Peyer's patch (tissue), 4 donors: ENCODE results near the gene EPHA2.

Experiments
- POLR2A ChIP-seq, 2 donors: fragments of 450-650 bp; IDR thresholded peaks; one replicate each; pipeline ENCODE4 v1.5.1; 2017; ENCODE audit warnings: antibody characterized with exemption in 2 of 2, mild to moderate bottlenecking in 2 of 2, moderate library complexity in 2 of 2
- TF ChIP-seq, protein P1 (sequence below), 6 experiments: fragments of 450-650 bp in 4 of 6; fragments of 200-600 bp in 2 of 6; sonication (generic) in 1 of 6; IDR thresholded peaks; one replicate each; pipeline ENCODE4 v1.5.1; 2017 to 2019; ENCODE audit warnings: antibody characterized with exemption in 6 of 6, mild to moderate bottlenecking in 3 of 6, moderate library complexity in 1 of 6

DNA sequence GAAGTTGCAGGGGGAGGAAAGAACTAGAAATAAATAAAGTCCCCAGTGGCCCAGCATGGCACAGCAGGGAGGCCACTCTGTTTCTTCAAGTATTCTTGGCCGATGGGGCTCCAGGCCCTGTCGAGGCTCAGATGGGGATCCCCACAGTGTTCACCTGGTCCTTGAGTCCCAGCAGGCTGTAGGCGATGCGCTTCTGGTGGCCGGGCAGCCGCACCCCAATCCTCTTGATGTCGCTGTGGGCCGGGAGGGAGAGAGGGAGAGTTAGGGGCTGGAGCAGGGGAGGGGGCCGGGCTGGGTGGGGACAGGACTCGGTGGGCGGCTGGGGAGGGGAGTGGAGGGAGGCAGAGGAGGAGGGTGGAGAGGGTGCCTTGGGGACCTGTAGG is 30.8 kb downstream of the EPHA2 start:
- TF ChIP-seq, protein P1, sequence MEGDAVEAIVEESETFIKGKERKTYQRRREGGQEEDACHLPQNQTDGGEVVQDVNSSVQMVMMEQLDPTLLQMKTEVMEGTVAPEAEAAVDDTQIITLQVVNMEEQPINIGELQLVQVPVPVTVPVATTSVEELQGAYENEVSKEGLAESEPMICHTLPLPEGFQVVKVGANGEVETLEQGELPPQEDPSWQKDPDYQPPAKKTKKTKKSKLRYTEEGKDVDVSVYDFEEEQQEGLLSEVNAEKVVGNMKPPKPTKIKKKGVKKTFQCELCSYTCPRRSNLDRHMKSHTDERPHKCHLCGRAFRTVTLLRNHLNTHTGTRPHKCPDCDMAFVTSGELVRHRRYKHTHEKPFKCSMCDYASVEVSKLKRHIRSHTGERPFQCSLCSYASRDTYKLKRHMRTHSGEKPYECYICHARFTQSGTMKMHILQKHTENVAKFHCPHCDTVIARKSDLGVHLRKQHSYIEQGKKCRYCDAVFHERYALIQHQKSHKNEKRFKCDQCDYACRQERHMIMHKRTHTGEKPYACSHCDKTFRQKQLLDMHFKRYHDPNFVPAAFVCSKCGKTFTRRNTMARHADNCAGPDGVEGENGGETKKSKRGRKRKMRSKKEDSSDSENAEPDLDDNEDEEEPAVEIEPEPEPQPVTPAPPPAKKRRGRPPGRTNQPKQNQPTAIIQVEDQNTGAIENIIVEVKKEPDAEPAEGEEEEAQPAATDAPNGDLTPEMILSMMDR (IDR thresholded peaks at IDR 0.05), result no peak
- TF ChIP-seq POLR2A (IDR thresholded peaks at IDR 0.05), result no peak
